Measurements from ENCODE around the gene RAN.
A peak's percentile ranks its signal among the peaks of the same experiment; 100 is the strongest.
"Not testable (repeated sequence)": the region's sequence is repeated elsewhere in the genome, so short reads cannot be mapped to it uniquely, and the experiment has no call there.

Gene RAN

DNA sequence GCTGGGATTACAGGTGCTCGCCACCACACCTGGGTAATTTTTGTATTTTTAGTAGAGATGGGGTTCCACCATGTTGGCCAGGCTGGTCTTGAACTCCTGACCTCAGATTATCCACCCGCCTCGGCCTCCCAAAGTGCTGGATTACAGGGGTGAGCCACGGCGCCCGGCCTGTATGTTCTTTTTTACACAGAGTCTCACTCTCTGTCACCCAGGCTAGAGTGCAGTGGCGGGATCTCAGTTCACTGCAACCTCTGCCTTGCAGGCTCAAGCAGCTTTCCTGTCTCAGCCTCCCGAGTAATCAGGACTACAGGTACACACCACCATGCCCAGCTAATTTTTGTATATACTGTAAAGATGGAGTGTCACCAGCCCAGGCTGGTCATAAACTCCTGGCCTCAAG is 9.1 kb upstream of the RAN start:
- not testable (repeated sequence) for H3K4me2 ChIP-seq (ENCODE audit: low read length); H2BK120ac ChIP-seq (ENCODE audit: low read depth, low read length); H3K9ac ChIP-seq (ENCODE audit: low read length); H3K27ac ChIP-seq (ENCODE audit: low read depth, low read length); H3K27me3 ChIP-seq (ENCODE audit: insufficient read depth, low read length, poor library complexity); H3K79me1 ChIP-seq (ENCODE audit: low read length); H4K8ac ChIP-seq (ENCODE audit: low read depth, low read length); H2BK15ac ChIP-seq (replicated peaks; ENCODE audit: low read depth); H3K4ac ChIP-seq (ENCODE audit: low read depth, low read length); H3K36me3 ChIP-seq (ENCODE audit: control insufficient read depth, insufficient read depth, low read length); H3K56ac ChIP-seq (ENCODE audit: low read length); H3K4me1 ChIP-seq (ENCODE audit: control insufficient read depth, low read depth, low read length); H3K4me3 ChIP-seq (ENCODE audit: low read length); H3K18ac ChIP-seq (ENCODE audit: low read length); H3K23ac ChIP-seq (ENCODE audit: low read length); H2AK5ac ChIP-seq (ENCODE audit: low read length); DNase-seq; H4K5ac ChIP-seq (ENCODE audit: low read length); H2BK5ac ChIP-seq (ENCODE audit: low read length); H3K79me2 ChIP-seq (ENCODE audit: control insufficient read depth, insufficient read depth, low read length)
- WGBS (ENCODE audit: extremely low coverage, insufficient coverage, low lambda C conversion rate) = no CpG with 5 or more reads among the region's 8 CpGs

- no peaks in the 10 kb centered on the region for H3K4me1 ChIP-seq (ENCODE audit: control insufficient read depth, low read depth, low read length)
Measured at GRCh38 chr12:130863298-130863697, 8.6 kb upstream of the RAN start.

GRCh38 chr12:130868412-130868811 is 3.5 kb upstream of the RAN start:
- Histone ChIP-seq H2BK15ac (replicated peaks; ENCODE audit: low read depth) (no peak overlapping the region), H3K27me3 (ENCODE audit: insufficient read depth, low read length, poor library complexity) (no peaks in the 10 kb centered on the region), H3K36me3 (ENCODE audit: control insufficient read depth, insufficient read depth, low read length) (peaks cover 3% of the 10 kb centered on the region), H4K5ac (ENCODE audit: low read length) (no peak overlapping the region), H2BK120ac (ENCODE audit: low read depth, low read length) (no peak overlapping the region), H3K27ac (ENCODE audit: low read depth, low read length) (no peak overlapping the region), H3K9ac (ENCODE audit: low read length) (no peak overlapping the region), H3K4me1 (ENCODE audit: control insufficient read depth, low read depth, low read length) (peaks cover 2% of the 10 kb centered on the region), H3K4ac (ENCODE audit: low read depth, low read length) (no peak overlapping the region), H4K8ac (ENCODE audit: low read depth, low read length) (no peak overlapping the region), H3K79me2 (ENCODE audit: control insufficient read depth, insufficient read depth, low read length) (peaks cover 13% of the 10 kb centered on the region), H2AK5ac (ENCODE audit: low read length) (no peak overlapping the region), H3K56ac (ENCODE audit: low read length) (no peak overlapping the region), H2BK5ac (ENCODE audit: low read length) (no peak overlapping the region), H3K18ac (ENCODE audit: low read length) (no peak overlapping the region), H3K4me2 (ENCODE audit: low read length) (no peak overlapping the region), H3K23ac (ENCODE audit: low read length) (no peak overlapping the region), H3K79me1 (ENCODE audit: low read length) (no peaks in the 10 kb centered on the region), H3K4me3 (ENCODE audit: low read length) (no peak overlapping the region)
- WGBS (ENCODE audit: extremely low coverage, insufficient coverage, low lambda C conversion rate) = no CpG with 5 or more reads among the region's 4 CpGs
- DNase-seq = no peak

More at GRCh38 chr12:130863298-130863697, 8.6 kb upstream of the RAN start:
- no peaks in the 10 kb centered on the region for H3K79me1 ChIP-seq (ENCODE audit: low read length)
- no peak overlapping the region for H2BK120ac ChIP-seq (ENCODE audit: low read depth, low read length)
- H2BK5ac ChIP-seq (ENCODE audit: low read length) = no peak overlapping the region
- no peak overlapping the region for H3K4ac ChIP-seq (ENCODE audit: low read depth, low read length)
- H3K27ac ChIP-seq (ENCODE audit: low read depth, low read length) = no peak overlapping the region
- no peak overlapping the region for H3K18ac ChIP-seq (ENCODE audit: low read length)
- no peak overlapping the region for H3K23ac ChIP-seq (ENCODE audit: low read length)
- no peak overlapping the region for H3K4me2 ChIP-seq (ENCODE audit: low read length)
- no peak overlapping the region for H3K56ac ChIP-seq (ENCODE audit: low read length)
- no peak for DNase-seq
- no CpG with 5 or more reads among the region's 5 CpGs for WGBS (ENCODE audit: extremely low coverage, insufficient coverage, low lambda C conversion rate)
- no peaks in the 10 kb centered on the region for H3K36me3 ChIP-seq (ENCODE audit: control insufficient read depth, insufficient read depth, low read length)
- H2AK5ac ChIP-seq (ENCODE audit: low read length) = no peak overlapping the region
- no peak overlapping the region for H3K4me3 ChIP-seq (ENCODE audit: low read length)
- no peaks in the 10 kb centered on the region for H3K27me3 ChIP-seq (ENCODE audit: insufficient read depth, low read length, poor library complexity)
- H2BK15ac ChIP-seq (replicated peaks; ENCODE audit: low read depth) = no peak overlapping the region
- H4K8ac ChIP-seq (ENCODE audit: low read depth, low read length) = no peak overlapping the region
- no peaks in the 10 kb centered on the region for H3K79me2 ChIP-seq (ENCODE audit: control insufficient read depth, insufficient read depth, low read length)
- no peak overlapping the region for H4K5ac ChIP-seq (ENCODE audit: low read length)
- H3K9ac ChIP-seq (ENCODE audit: low read length) = no peak overlapping the region

GRCh38 chr12:130870442-130871285 is 1.2 kb upstream of the RAN start:
- peak overlapping the region; percentile 18 for H3K4me2 ChIP-seq (ENCODE audit: low read length)
- H3K23ac ChIP-seq (ENCODE audit: low read length) = no peak overlapping the region
- H3K56ac ChIP-seq (ENCODE audit: low read length) = peak overlapping the region; percentile 97
- peaks cover 6% of the 10 kb centered on the region for H3K79me1 ChIP-seq (ENCODE audit: low read length)
- no peak overlapping the region for H2AK5ac ChIP-seq (ENCODE audit: low read length)
- H3K4ac ChIP-seq (ENCODE audit: low read depth, low read length) = peak overlapping the region; percentile 98
- H3K36me3 ChIP-seq (ENCODE audit: control insufficient read depth, insufficient read depth, low read length) = peaks cover 11% of the 10 kb centered on the region
- H3K4me3 ChIP-seq (ENCODE audit: low read length) = no peak overlapping the region
- H2BK5ac ChIP-seq (ENCODE audit: low read length) = no peak overlapping the region
- peaks cover 27% of the 10 kb centered on the region for H3K79me2 ChIP-seq (ENCODE audit: control insufficient read depth, insufficient read depth, low read length)
- peaks cover 3% of the 10 kb centered on the region for H3K4me1 ChIP-seq (ENCODE audit: control insufficient read depth, low read depth, low read length)
- DNase-seq = peak; percentile 96
- no peak overlapping the region for H2BK15ac ChIP-seq (replicated peaks; ENCODE audit: low read depth)
- H3K27me3 ChIP-seq (ENCODE audit: insufficient read depth, low read length, poor library complexity) = no peaks in the 10 kb centered on the region
- WGBS (ENCODE audit: extremely low coverage, insufficient coverage, low lambda C conversion rate) = no CpG with 5 or more reads among the region's 31 CpGs
- H3K27ac ChIP-seq (ENCODE audit: low read depth, low read length) = no peak overlapping the region
- no peak overlapping the region for H2BK120ac ChIP-seq (ENCODE audit: low read depth, low read length)
- no peak overlapping the region for H4K5ac ChIP-seq (ENCODE audit: low read length)
- H4K8ac ChIP-seq (ENCODE audit: low read depth, low read length) = no peak overlapping the region
- peak overlapping the region; percentile 20 for H3K18ac ChIP-seq (ENCODE audit: low read length)
- peak overlapping the region; percentile 91 for H3K9ac ChIP-seq (ENCODE audit: low read length)

GRCh38 chr12:130872179-130873096 is 572 bp downstream of the RAN start:
- H3K56ac ChIP-seq (ENCODE audit: low read length) = peak overlapping the region; percentile 94
- H3K4me2 ChIP-seq (ENCODE audit: low read length) = peak overlapping the region; percentile 42
- peak overlapping the region; percentile 85 for H3K9ac ChIP-seq (ENCODE audit: low read length)
- peaks cover 6% of the 10 kb centered on the region for H3K79me1 ChIP-seq (ENCODE audit: low read length)
- H2BK15ac ChIP-seq (replicated peaks; ENCODE audit: low read depth) = no peak overlapping the region
- H2BK120ac ChIP-seq (ENCODE audit: low read depth, low read length) = peak overlapping the region; percentile 96
- no peak overlapping the region for H3K23ac ChIP-seq (ENCODE audit: low read length)
- H4K8ac ChIP-seq (ENCODE audit: low read depth, low read length) = peak overlapping the region; percentile 96
- peak overlapping the region; percentile 100 for H3K18ac ChIP-seq (ENCODE audit: low read length)
- H3K4me3 ChIP-seq (ENCODE audit: low read length) = peak overlapping the region; percentile 73
- peak overlapping the region; percentile 100 for H3K4ac ChIP-seq (ENCODE audit: low read depth, low read length)
- no peaks in the 10 kb centered on the region for H3K27me3 ChIP-seq (ENCODE audit: insufficient read depth, low read length, poor library complexity)
- H3K36me3 ChIP-seq (ENCODE audit: control insufficient read depth, insufficient read depth, low read length) = peaks cover 11% of the 10 kb centered on the region
- H3K4me1 ChIP-seq (ENCODE audit: control insufficient read depth, low read depth, low read length) = peaks cover 3% of the 10 kb centered on the region
- peak overlapping the region; percentile 94 for H4K5ac ChIP-seq (ENCODE audit: low read length)
- H3K27ac ChIP-seq (ENCODE audit: low read depth, low read length) = peak overlapping the region; percentile 92
- no CpG with 5 or more reads among the region's 79 CpGs for WGBS (ENCODE audit: extremely low coverage, insufficient coverage, low lambda C conversion rate)
- peak overlapping the region; percentile 63 for H2BK5ac ChIP-seq (ENCODE audit: low read length)
- H3K79me2 ChIP-seq (ENCODE audit: control insufficient read depth, insufficient read depth, low read length) = peaks cover 27% of the 10 kb centered on the region
- peak overlapping the region; percentile 80 for H2AK5ac ChIP-seq (ENCODE audit: low read length)
- no peak for DNase-seq

All from mesendoderm (in vitro differentiated cells).